NB4 (cell line): Measurements from ENCODE around the gene EBF4.

ENCODE experiments used
- POLR2A ChIP-seq: IDR thresholded peaks from 2 replicates; pipeline ENCODE4 v1.6.1; 2011; ENCODE audit warnings: mild to moderate bottlenecking; ENCODE audit not compliant: insufficient read length; ENCODE audit errors: extremely low read depth
- TF ChIP-seq, protein P1 (sequence below): IDR thresholded peaks from one replicate; pipeline ENCODE4 v1.5.1; 2012; ENCODE audit warnings: low read depth, low read length
- TF ChIP-seq, protein P2 (sequence below): IDR thresholded peaks from 2 replicates; pipeline ENCODE4 v1.6.1; 2011; ENCODE audit warnings: low read depth, low read length

DNA sequence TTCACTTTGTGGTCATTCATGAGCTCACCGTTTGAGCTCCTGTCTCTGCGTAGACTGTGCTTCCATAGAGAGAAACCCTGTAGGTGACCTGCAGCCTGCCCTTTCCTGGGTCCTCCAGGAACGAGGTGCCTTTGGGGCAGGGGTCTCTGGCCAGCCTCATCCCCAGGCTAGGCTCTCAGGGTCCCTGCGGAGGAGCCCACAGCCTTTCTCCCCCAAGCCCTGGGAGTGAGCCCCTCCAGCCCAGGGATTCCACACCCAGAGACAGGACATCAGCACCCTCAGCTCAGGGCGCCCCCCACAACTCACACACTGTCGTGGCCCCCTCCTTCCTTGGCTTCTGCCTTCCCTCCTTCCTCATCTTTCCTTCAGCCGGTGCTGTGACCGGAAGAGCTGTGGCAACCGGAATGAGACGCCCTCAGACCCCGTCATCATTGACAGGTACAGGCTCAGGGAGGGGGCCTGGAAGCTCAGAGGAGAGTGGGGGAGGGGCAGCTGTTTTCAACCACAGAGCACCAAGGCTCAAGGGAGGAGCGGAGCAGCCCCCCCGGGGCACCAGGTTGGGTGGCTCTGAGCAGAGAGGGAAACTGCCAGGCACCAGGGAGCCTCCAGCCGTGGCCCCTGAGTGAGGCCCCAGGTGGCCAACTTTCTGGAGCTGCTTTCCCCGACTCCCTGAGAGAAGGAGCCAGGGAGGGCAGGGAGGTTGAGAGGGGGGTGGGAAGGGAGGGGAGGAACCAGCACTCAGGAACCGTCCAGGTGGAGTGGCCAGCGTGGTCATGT, 16.8 kb downstream of the EBF4 start:
- TF ChIP-seq, protein P1, sequence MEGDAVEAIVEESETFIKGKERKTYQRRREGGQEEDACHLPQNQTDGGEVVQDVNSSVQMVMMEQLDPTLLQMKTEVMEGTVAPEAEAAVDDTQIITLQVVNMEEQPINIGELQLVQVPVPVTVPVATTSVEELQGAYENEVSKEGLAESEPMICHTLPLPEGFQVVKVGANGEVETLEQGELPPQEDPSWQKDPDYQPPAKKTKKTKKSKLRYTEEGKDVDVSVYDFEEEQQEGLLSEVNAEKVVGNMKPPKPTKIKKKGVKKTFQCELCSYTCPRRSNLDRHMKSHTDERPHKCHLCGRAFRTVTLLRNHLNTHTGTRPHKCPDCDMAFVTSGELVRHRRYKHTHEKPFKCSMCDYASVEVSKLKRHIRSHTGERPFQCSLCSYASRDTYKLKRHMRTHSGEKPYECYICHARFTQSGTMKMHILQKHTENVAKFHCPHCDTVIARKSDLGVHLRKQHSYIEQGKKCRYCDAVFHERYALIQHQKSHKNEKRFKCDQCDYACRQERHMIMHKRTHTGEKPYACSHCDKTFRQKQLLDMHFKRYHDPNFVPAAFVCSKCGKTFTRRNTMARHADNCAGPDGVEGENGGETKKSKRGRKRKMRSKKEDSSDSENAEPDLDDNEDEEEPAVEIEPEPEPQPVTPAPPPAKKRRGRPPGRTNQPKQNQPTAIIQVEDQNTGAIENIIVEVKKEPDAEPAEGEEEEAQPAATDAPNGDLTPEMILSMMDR: no peak
- TF ChIP-seq POLR2A: no peak
- TF ChIP-seq, protein P2, sequence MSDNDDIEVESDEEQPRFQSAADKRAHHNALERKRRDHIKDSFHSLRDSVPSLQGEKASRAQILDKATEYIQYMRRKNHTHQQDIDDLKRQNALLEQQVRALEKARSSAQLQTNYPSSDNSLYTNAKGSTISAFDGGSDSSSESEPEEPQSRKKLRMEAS: no peak
